Measurements from ENCODE around the gene LIPI. TPM values are rescaled to one million over a fixed set of nuclear protein-coding genes. Genes with fewer than 3 reads are reported as not detected.
"Not testable (repeated sequence)": the region's sequence is repeated elsewhere in the genome, so short reads cannot be mapped to it uniquely, and the experiment has no call there.

Gene LIPI
- total RNA-seq, 2 experiments from 2014 or later = not detected

DNA sequence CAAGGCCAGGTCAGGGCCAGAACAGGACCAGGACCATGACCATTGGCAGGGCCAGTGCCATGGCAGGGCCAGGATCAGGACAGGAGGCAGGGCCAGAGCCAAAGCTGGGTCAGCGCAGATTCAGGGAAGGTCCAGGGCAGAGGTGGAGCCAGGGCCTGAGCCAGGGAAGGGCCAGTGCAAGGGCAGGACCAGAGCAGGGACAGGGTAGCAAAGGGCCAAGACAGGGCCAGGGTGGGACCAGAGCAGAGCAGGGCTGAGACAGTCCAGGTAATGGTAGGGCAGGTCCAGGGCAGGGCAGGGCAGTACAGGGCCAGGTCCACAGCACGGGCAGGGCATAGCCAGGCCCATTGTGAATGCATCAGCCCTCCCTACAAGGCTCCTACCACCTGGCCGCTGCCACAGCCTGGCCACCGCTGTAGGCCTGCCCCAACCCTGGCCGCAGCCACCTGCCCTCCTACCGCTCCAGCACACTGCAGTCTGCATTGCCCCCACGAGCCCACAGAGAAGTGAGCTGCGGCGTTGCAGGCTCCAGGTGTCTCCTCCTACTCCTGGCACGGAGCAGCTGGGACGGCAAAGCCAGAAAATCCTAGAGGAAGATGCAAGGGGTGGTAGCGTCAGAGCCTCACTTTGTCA, 151.6 kb downstream of the LIPI start:
- H3K79me2 ChIP-seq (ENCODE audit: insufficient read depth, low read depth, low read length); H3K4me3 ChIP-seq (ENCODE audit: low read depth, low read length, poor library complexity, severe bottlenecking); H4K20me1 ChIP-seq (ENCODE audit: insufficient read depth, low read length); H3K27ac ChIP-seq (ENCODE audit: low read depth, low read length, poor library complexity, severe bottlenecking); POLR2A ChIA-PET; intact Hi-C loops (cut with micrococcal nuclease; ENCODE audit: unreplicated experiment); H3K36me3 ChIP-seq (ENCODE audit: insufficient read depth, low read length); H3K4me2 ChIP-seq (ENCODE audit: low read length); H2AFZ ChIP-seq (ENCODE audit: low read length); H3K9me3 ChIP-seq (ENCODE audit: low read length); BruUV-seq (replicated peaks); DNase-seq (ENCODE audit: low spot score); CTCF ChIA-PET (ENCODE audit: unreplicated experiment); H3K9me2 ChIP-seq (ENCODE audit: insufficient read depth, low read length); H3K4me1 ChIP-seq (ENCODE audit: insufficient read depth, low read length, poor library complexity, severe bottlenecking): not testable (repeated sequence)

Small RNAs within 50 kb of the gene (small RNA-seq; reads per million reads assigned to genes)
- gene RF01518 (not detected), gene RNA5SP488 (not detected)

Other genes with a start within 250 kb of the LIPI start
- gene RBM11, start 5.2 kb upstream of the LIPI start, total RNA-seq (2014; rRNA removed; shearing (Covaris generic)) = 0.15 and 0.38 TPM in 2 replicates
- 0.70 and 0.81 TPM in 2 replicates for gene RBM11, start 5.2 kb upstream of the LIPI start, total RNA-seq (2022)
- 14.6 and 17.8 TPM in 2 replicates for gene HSPA13, start 172.2 kb upstream of the LIPI start, total RNA-seq (2014; rRNA removed; shearing (Covaris generic))
- 31.7 and 33.4 TPM in 2 replicates for gene HSPA13, start 172.2 kb upstream of the LIPI start, total RNA-seq (2022)

Measured in OCI-LY7 (cell line).